Mesangial cell (primary cell): ENCODE data around the gene PCDH18. TPM values are rescaled to one million over a fixed set of nuclear protein-coding genes. Genes with fewer than 3 reads are reported as not detected.

Source experiments
- total RNA-seq: library from RNA; depleted of rRNA; stranded (reverse); fragments of >200 nt; gene quantifications from 2 replicates; pipeline ENCODE4 v1.2.3, GENCODE V29; 2015

Gene PCDH18, protein sequence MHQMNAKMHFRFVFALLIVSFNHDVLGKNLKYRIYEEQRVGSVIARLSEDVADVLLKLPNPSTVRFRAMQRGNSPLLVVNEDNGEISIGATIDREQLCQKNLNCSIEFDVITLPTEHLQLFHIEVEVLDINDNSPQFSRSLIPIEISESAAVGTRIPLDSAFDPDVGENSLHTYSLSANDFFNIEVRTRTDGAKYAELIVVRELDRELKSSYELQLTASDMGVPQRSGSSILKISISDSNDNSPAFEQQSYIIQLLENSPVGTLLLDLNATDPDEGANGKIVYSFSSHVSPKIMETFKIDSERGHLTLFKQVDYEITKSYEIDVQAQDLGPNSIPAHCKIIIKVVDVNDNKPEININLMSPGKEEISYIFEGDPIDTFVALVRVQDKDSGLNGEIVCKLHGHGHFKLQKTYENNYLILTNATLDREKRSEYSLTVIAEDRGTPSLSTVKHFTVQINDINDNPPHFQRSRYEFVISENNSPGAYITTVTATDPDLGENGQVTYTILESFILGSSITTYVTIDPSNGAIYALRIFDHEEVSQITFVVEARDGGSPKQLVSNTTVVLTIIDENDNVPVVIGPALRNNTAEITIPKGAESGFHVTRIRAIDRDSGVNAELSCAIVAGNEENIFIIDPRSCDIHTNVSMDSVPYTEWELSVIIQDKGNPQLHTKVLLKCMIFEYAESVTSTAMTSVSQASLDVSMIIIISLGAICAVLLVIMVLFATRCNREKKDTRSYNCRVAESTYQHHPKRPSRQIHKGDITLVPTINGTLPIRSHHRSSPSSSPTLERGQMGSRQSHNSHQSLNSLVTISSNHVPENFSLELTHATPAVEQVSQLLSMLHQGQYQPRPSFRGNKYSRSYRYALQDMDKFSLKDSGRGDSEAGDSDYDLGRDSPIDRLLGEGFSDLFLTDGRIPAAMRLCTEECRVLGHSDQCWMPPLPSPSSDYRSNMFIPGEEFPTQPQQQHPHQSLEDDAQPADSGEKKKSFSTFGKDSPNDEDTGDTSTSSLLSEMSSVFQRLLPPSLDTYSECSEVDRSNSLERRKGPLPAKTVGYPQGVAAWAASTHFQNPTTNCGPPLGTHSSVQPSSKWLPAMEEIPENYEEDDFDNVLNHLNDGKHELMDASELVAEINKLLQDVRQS
- 2.8 and 4.3 TPM in 2 replicates for total RNA-seq

DNA sequence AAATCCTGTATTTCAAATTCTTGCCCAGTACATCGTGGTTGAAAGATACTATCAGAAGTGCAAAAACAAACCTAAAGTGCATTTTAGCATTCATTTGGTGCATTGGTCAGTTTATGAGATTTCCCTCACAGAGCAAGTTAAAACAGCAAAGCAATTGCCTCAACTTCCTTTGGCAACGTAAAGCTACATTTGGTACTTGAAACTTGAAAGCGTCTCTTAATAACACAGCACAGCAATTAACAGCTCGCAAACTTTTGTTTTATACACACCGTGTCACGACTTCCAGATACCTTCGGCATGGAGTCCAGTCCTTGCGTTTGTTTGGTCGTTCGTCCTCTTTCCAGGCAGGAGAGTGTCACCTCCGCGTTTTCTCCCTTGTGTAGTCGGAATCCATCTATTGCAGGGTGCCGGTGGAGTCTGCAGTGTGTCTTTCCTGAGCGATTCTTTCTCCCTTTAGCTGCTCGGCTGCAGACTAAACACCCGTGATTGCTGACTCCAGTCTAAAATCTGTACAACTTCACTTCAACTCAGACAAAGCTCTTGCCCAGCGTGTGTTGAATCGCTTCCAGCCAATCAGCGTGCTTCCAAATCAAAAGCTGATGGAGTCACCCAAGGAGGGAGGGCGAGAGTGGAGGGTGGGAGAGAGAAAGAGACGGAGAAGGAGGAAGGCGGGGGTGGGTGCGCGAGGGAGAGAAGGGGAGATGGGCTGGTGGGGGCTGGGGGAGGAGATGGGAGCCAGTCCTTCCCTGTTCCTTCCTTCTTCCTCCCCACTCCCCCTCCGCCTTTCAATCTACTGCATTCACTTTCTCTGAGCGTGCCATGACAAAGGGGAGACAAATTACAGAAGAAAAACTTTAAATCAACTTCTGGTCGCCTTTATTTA is at the start of gene PCDH18:
TSS of gene PCDH18 (minus strand) at position 509 of the 883 bp plus-strand sequence. CDS start at position 103, 406 bp downstream.

